Neutrophil (primary cell): ENCODE measurements around the gene LDLRAD1.
"Not testable (repeated sequence)": the region's sequence is repeated elsewhere in the genome, so short reads cannot be mapped to it uniquely, and the experiment has no call there.

Experiments used
- H3K27ac ChIP-seq: fragments of 200-600 bp; sonication (generic); 2 replicates; pipeline ENCODE4 v1.5.1; 2016; ENCODE audit warnings: mild to moderate bottlenecking, moderate library complexity
- H3K27me3 ChIP-seq: fragments of 200-600 bp; sonication (generic); 2 replicates; pipeline ENCODE4 v1.6.0; 2016; ENCODE audit warnings: mild to moderate bottlenecking
- H3K36me3 ChIP-seq: fragments of 200-600 bp; sonication (generic); 2 replicates; pipeline ENCODE4 v1.5.1; 2017
- H3K4me1 ChIP-seq, 2 experiments: fragments of 200-600 bp in 1 of 2; sonication (generic) in 1 of 2; 1 replicate in 1 of 2; 2 replicates in 1 of 2; pipeline versions ENCODE4 v1.5.1 to v1.6.1; 2013 to 2016; ENCODE audit warnings: low read depth in 1 of 2, low read length in 1 of 2, mild to moderate bottlenecking in 1 of 2, moderate library complexity in 1 of 2; ENCODE audit not compliant: control insufficient read depth in 1 of 2, insufficient read depth in 1 of 2
- H3K4me3 ChIP-seq, 2 experiments: fragments of 200-600 bp in 1 of 2; sonication (generic) in 1 of 2; 1 replicate in 1 of 2; 2 replicates in 1 of 2; pipeline ENCODE4 v1.5.1; 2013 to 2016; ENCODE audit warnings: low read depth in 1 of 2, low read length in 1 of 2, mild to moderate bottlenecking in 1 of 2, moderate library complexity in 1 of 2
- H3K9me3 ChIP-seq: fragments of 200-600 bp; sonication (generic); 2 replicates; pipeline ENCODE4 v1.5.1; 2016
- TF ChIP-seq, protein P1 (sequence below): fragments of 200-600 bp; sonication (generic); IDR thresholded peaks from 2 replicates; pipeline ENCODE4 v1.5.1; 2016; ENCODE audit warnings: antibody characterized with exemption

The LDLRAD1 gene

DNA sequence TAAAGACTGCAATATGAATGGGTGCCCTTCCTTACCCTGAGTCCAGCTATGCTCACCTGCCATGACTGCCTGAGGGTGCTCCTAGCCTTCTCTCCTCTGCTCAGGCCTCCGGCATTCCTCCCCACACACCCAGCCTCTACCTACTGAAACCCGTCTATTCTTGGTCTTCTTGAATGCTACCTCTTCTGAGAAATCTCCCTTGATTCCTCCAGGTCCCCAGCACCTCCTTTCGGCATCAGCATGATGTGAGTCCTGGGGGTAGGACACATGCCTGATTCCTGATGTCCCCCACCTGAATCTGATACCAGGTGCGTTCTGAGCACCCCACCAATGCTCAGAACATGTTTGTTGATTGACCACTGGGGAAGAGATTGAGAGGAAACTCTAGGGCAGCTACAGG lies 8.6 kb downstream of the LDLRAD1 start:
- TF ChIP-seq, protein P1, sequence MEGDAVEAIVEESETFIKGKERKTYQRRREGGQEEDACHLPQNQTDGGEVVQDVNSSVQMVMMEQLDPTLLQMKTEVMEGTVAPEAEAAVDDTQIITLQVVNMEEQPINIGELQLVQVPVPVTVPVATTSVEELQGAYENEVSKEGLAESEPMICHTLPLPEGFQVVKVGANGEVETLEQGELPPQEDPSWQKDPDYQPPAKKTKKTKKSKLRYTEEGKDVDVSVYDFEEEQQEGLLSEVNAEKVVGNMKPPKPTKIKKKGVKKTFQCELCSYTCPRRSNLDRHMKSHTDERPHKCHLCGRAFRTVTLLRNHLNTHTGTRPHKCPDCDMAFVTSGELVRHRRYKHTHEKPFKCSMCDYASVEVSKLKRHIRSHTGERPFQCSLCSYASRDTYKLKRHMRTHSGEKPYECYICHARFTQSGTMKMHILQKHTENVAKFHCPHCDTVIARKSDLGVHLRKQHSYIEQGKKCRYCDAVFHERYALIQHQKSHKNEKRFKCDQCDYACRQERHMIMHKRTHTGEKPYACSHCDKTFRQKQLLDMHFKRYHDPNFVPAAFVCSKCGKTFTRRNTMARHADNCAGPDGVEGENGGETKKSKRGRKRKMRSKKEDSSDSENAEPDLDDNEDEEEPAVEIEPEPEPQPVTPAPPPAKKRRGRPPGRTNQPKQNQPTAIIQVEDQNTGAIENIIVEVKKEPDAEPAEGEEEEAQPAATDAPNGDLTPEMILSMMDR, result no peak
- no peak overlapping the region for H3K4me3 ChIP-seq
- no peaks in the 10 kb centered on the region for H3K9me3 ChIP-seq
- H3K27ac ChIP-seq, result no peak overlapping the region
- no peaks in the 10 kb centered on the region for H3K27me3 ChIP-seq
- no peaks in the 10 kb centered on the region for H3K36me3 ChIP-seq
- H3K4me1 ChIP-seq, result no peaks in the 10 kb centered on the region

DNA sequence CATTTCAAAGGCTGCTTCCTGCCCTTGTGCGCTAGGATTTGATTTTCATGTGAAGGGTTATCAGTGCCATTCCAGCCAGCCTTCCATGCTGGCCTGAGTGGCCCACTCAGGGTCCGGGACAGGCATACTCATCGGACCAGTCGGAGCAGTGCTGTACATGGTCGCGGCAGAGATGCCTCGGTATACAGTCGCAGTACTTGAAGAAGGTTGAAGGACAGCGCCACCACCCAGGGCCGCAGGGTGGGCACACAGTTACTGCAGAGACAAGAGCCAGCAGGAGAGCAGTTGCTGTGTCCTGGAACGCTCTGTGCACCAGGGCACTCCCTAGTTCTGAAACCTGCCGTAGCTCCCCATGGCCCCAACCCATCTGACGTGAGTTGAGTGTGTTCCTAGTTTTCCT lies 9.1 kb downstream of the LDLRAD1 start:
- Histone ChIP-seq H3K27ac (no peak overlapping the region), H3K4me1 (no peaks in the 10 kb centered on the region), H3K4me3 (no peak overlapping the region), H3K36me3 (no peaks in the 10 kb centered on the region), H3K9me3 (no peaks in the 10 kb centered on the region), H3K27me3 (no peaks in the 10 kb centered on the region)
- TF ChIP-seq, protein P1, result no peak

DNA sequence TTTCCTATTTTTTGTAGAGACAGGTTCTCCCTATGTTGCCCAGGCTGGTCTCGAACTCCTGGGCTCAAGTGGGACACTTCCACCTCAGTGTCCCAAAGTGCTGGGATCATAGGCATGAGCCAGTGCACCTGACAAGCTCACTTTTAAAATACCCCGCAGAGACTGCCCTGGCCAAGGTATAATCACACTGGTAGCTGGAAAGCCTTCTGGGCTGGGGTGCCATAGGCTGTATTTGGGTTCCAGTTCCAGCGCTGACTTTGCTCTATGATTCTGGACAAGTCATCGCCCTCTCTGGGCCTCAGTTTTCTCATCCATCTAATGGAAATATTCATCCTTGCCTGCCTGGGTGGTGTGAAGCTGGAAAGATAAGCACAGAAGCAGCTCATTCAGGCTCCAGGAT lies 10.4 kb downstream of the LDLRAD1 start:
- Histone ChIP-seq H3K27me3 (no peaks in the 10 kb centered on the region), H3K27ac (no peak overlapping the region), H3K4me3 (no peak overlapping the region), H3K36me3 (no peaks in the 10 kb centered on the region), H3K9me3 (no peaks in the 10 kb centered on the region), H3K4me1 (no peaks in the 10 kb centered on the region)
- TF ChIP-seq, protein P1, result no peak

DNA sequence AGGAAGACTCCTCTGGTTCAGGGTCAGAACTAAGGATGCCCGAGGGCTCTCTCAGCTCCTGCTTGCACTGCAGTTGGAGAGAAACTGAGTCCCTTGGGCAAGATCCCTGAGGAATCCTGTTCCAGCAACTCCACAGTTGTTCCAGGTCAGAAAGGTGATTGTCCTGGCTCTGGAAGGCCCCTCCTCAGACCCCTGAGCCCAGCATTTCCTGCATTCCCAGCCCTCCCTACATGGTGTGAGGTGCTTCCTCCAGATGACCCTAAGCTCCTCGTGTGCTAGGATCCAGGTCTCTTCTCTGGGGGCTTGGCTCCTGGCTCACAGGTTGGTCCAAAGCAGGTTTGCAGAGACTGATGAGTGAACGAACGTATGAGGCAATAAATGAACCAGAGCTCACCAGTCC lies 11.5 kb downstream of the LDLRAD1 start:
- Histone ChIP-seq H3K27me3 (peaks cover 4% of the 10 kb centered on the region), H3K9me3 (no peaks in the 10 kb centered on the region)
- TF ChIP-seq, protein P1, result no peak

DNA sequence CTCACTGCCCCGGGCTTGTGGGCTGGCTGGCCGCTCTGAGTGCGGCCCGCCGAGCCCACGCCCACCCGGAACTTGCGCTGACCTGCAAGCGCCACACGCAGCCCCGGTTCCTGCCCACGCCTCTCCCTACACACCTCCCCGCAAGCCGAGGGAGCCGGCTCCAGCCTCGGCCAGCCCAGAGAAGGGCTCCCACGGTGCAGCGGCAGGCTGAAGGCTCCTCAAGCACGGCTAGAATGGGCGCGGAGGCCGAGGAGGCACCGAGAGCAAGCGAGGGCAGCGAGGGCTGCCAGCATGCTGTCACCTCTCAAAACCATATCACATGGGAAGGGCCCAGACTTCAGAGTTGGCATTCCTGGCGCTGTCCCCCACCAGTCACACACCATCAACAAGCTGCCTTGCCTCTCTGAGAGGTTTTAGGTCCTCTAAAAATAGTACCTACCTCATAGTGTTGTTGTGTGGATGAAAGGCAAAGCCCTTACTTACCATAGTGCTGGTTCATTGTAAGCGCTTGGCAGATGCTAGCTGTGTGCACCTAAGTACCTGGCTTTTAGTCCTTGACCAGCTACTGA lies 13.4 kb downstream of the LDLRAD1 start:
- Histone ChIP-seq H3K27ac (no peak overlapping the region), H3K36me3 (no peaks in the 10 kb centered on the region), H3K27me3 (peaks cover 4% of the 10 kb centered on the region), H3K4me1 (no peaks in the 10 kb centered on the region), H3K9me3 (no peaks in the 10 kb centered on the region), H3K4me3 (no peak overlapping the region)
- TF ChIP-seq, protein P1, result no peak

More for the DNA sequence above, 11.5 kb downstream of the LDLRAD1 start:
- Histone ChIP-seq H3K27ac (no peak overlapping the region), H3K4me1 (no peaks in the 10 kb centered on the region), H3K4me3 (no peak overlapping the region), H3K36me3 (no peaks in the 10 kb centered on the region)

DNA sequence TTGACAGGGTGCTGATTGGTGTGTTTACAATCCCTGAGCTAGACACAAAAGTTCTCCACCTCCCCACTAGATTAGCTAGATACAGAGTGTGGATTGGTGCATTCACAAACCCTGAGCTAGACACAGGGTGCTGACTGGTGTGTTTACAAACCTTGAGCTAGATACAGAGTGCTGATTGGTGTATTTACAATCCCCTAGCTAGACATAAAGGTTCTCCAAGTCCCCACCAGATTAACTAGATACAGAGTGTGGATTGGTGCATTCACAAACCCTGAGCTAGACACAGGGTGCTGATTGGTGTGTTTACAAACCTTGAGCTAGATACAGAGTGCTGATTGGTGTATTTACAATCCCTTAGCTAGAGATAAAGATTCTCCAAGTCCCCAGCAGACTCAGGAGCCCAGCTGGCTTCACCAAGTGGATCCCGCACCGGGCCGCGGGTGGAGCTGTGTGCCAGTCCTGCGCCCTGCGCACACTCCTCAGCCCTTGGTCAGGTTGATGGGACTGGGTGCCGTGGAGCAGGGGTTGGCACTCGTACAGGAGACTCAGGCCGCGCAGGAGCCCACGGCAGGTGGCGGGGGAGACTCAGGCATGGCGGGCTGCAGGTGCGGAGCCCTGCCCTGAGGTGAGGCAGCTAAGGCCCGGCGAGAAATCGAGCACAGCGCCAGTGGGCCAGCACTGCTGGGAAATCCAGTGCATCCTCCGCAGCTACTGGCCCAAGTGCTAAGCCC lies 14.1 kb downstream of the LDLRAD1 start:
- H3K4me3 ChIP-seq, H3K36me3 ChIP-seq, H3K27me3 ChIP-seq, H3K9me3 ChIP-seq, H3K27ac ChIP-seq, H3K4me1 ChIP-seq: not testable (repeated sequence)
